ENCODE measurements around the gene CCDC92B.

DNA sequence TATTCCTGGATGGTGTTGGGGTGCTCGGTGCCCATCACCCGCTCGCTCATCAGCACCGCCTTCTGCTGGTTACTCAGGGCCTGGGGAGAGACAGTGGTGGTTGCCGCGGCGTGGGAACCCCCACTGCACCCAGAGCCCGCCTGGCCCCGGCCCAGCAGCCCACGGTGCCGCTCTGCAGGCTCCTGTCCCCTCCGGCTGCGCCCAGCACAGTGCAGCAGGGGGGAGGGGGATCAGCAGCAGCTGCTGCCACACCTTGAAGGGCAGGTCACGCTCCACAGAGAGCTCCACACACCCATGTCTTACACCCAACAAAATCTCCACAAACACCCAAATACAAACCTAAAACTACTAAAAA is 56.7 kb downstream of the CCDC92B start:
- TF ChIP-seq EP300 (IDR thresholded peaks at IDR 0.05), result no peak
- TF ChIP-seq, protein P1, sequence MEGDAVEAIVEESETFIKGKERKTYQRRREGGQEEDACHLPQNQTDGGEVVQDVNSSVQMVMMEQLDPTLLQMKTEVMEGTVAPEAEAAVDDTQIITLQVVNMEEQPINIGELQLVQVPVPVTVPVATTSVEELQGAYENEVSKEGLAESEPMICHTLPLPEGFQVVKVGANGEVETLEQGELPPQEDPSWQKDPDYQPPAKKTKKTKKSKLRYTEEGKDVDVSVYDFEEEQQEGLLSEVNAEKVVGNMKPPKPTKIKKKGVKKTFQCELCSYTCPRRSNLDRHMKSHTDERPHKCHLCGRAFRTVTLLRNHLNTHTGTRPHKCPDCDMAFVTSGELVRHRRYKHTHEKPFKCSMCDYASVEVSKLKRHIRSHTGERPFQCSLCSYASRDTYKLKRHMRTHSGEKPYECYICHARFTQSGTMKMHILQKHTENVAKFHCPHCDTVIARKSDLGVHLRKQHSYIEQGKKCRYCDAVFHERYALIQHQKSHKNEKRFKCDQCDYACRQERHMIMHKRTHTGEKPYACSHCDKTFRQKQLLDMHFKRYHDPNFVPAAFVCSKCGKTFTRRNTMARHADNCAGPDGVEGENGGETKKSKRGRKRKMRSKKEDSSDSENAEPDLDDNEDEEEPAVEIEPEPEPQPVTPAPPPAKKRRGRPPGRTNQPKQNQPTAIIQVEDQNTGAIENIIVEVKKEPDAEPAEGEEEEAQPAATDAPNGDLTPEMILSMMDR (IDR thresholded peaks at IDR 0.05), result no peak
- TF ChIP-seq POLR2A (IDR thresholded peaks at IDR 0.05), result no peak

All from tibial nerve (tissue), 4 donors.